WI38 (cell line): Measurements from ENCODE around the gene SLC31A1.
"Not testable (repeated sequence)": the region's sequence is repeated elsewhere in the genome, so short reads cannot be mapped to it uniquely, and the experiment has no call there.

Source experiments
- H3K4me3 ChIP-seq: 2 replicates; pipeline ENCODE4 v1.5.1; 2011; ENCODE audit warnings: low read depth, mild to moderate bottlenecking, control low read depth, low read length
- CTCF ChIP-seq: IDR thresholded peaks from 2 replicates; pipeline ENCODE4 v1.5.1; 2012; ENCODE audit warnings: low read depth, mild to moderate bottlenecking, control low read depth, low read length

SLC31A1 gene

GRCh38 chr9:113278840-113279239 lies 57.5 kb downstream of the SLC31A1 start:
- no peak for TF ChIP-seq CTCF
- H3K4me3 ChIP-seq, result no peak overlapping the region

GRCh38 chr9:113281356-113281755 lies 60.0 kb downstream of the SLC31A1 start:
- no peak for TF ChIP-seq CTCF
- H3K4me3 ChIP-seq, result no peak overlapping the region

- no peak for TF ChIP-seq CTCF
- H3K4me3 ChIP-seq, result no peak overlapping the region
These were observed 67.7 kb downstream of the SLC31A1 start for GRCh38 chr9:113289091-113289490.

- H3K4me3 ChIP-seq, result no peak overlapping the region
- TF ChIP-seq CTCF, result no peak
These were observed 68.8 kb downstream of the SLC31A1 start for GRCh38 chr9:113290052-113290607.

GRCh38 chr9:113293285-113293878 lies 72.0 kb downstream of the SLC31A1 start:
- no peak for TF ChIP-seq CTCF
- H3K4me3 ChIP-seq, result no peak overlapping the region

- H3K4me3 ChIP-seq, result not testable (repeated sequence)
These were observed 74.9 kb downstream of the SLC31A1 start for GRCh38 chr9:113296247-113296646.

GRCh38 chr9:113296796-113297558 lies 75.6 kb downstream of the SLC31A1 start:
- H3K4me3 ChIP-seq, result no peak overlapping the region
- no peak for TF ChIP-seq CTCF
